CD4-positive, alpha-beta T cell treated with Interleukin-15 for 1 hour (primary cell): Measurements from ENCODE around the gene MYCL.

Experiments
- DNase-seq: peaks from one replicate; pipeline ENCODE4 v3.0.0-alpha.2; 2020

The MYCL gene

GRCh38 chr1:39850606-39851216 lies 51.0 kb downstream of the MYCL start:
- no peak for DNase-seq

- no peak for DNase-seq
Measured at GRCh38 chr1:39849203-39849602, 52.5 kb downstream of the MYCL start.

GRCh38 chr1:39847940-39848339 lies 53.8 kb downstream of the MYCL start:
- DNase-seq, result no peak

- no peak for DNase-seq
Measured at GRCh38 chr1:39846796-39847195, 54.9 kb downstream of the MYCL start.

GRCh38 chr1:39845569-39846566 lies 55.8 kb downstream of the MYCL start:
- peak; percentile 90 for DNase-seq
